Measurements from ENCODE around the gene MAPK14.

DNA sequence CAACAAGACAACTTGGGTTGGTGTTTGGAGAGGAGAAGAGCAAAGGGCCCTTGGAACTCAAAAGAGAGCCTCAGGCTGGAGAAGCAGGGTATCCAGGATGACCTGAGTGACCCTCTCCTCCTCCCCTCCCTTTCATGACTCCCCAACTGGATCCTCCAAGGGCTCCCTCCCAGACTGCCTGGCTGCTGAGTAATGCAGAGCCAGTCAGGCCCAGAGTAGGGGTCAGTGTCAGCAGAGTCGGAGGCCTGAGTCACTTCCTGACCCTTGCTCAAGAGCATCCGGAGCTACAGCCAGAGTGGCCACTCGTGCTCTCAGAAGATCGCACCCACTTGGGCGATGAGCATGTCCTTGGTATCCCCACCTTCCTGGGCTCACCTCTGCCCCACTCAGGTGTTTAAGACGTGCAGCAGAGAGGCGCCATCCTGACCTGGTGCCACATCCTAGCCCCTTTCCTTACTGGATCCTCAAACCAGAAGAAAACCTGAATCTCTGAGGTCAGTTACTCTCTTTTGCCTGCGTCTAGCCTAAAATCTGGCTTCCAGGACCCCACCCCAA, 99.9 kb downstream of the MAPK14 start:
- TF ChIP-seq, protein P1, sequence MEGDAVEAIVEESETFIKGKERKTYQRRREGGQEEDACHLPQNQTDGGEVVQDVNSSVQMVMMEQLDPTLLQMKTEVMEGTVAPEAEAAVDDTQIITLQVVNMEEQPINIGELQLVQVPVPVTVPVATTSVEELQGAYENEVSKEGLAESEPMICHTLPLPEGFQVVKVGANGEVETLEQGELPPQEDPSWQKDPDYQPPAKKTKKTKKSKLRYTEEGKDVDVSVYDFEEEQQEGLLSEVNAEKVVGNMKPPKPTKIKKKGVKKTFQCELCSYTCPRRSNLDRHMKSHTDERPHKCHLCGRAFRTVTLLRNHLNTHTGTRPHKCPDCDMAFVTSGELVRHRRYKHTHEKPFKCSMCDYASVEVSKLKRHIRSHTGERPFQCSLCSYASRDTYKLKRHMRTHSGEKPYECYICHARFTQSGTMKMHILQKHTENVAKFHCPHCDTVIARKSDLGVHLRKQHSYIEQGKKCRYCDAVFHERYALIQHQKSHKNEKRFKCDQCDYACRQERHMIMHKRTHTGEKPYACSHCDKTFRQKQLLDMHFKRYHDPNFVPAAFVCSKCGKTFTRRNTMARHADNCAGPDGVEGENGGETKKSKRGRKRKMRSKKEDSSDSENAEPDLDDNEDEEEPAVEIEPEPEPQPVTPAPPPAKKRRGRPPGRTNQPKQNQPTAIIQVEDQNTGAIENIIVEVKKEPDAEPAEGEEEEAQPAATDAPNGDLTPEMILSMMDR (IDR thresholded peaks at IDR 0.05) = no peak
- peak in 1 of 2 donors; percentile 62 for TF ChIP-seq POLR2A (IDR thresholded peaks at IDR 0.05)
